A673 (cell line): ENCODE measurements around the gene ZAR1L. TPM values are rescaled to one million over a fixed set of nuclear protein-coding genes. Genes with fewer than 3 reads are reported as not detected.

Experiments
- BruUV-seq: library from RNA; stranded (reverse); fragments of 400-500 nt; replicated peaks from 2 replicates; lab custom pipeline; 2021; lab: Mats Ljungman, UMichigan
- CTCF ChIA-PET: fragments of 300-600 bp; sonication (Branson Sonifier 250); formaldehyde crosslinking; loops from one replicate; lab custom pipeline; 2022; ENCODE audit warnings: antibody characterized with exemption; lab: Charles Lee
- POLR2A ChIA-PET: fragments of 300-600 bp; sonication (Branson Sonifier 250); formaldehyde crosslinking; loops from one replicate; lab custom pipeline; 2022; ENCODE audit warnings: antibody characterized with exemption; ENCODE audit not compliant: low non-redundant PET; lab: Charles Lee
- DNase-seq: peaks from one replicate; pipeline ENCODE4 v3.0.0-alpha.2; 2015; ENCODE audit warnings: low spot score
- H3K27ac ChIP-seq: fragments of 200-600 bp; sonication (generic); 2 replicates; pipeline ENCODE4 v1.5.1; 2016; ENCODE audit warnings: mixed run types, low read depth, mild to moderate bottlenecking, mixed read lengths, antibody characterized with exemption, low read length; ENCODE audit not compliant: poor library complexity, severe bottlenecking
- H3K27me3 ChIP-seq: fragments of 200-600 bp; sonication (generic); replicated peaks from 2 replicates; pipeline ENCODE4 v1.6.1; 2017; ENCODE audit warnings: mixed run types, low read depth, mild to moderate bottlenecking, mixed read lengths, antibody characterized with exemption, low read length; ENCODE audit not compliant: insufficient read depth, poor library complexity
- H3K36me3 ChIP-seq: fragments of 200-600 bp; sonication (generic); 2 replicates; pipeline ENCODE4 v1.6.1; 2016; ENCODE audit warnings: mixed run types, mild to moderate bottlenecking, mixed read lengths, antibody characterized with exemption, low read length; ENCODE audit not compliant: insufficient read depth, poor library complexity, severe bottlenecking
- H3K4me1 ChIP-seq: fragments of 200-600 bp; sonication (generic); 2 replicates; pipeline ENCODE4 v1.6.1; 2017; ENCODE audit warnings: mixed run types, mild to moderate bottlenecking, mixed read lengths, antibody characterized with exemption, low read length; ENCODE audit not compliant: insufficient read depth, poor library complexity, severe bottlenecking
- H3K4me3 ChIP-seq: fragments of 200-600 bp; sonication (generic); 2 replicates; pipeline ENCODE4 v1.5.1; 2016; ENCODE audit warnings: low read depth, mixed run types, mild to moderate bottlenecking, mixed read lengths, low read length; ENCODE audit not compliant: poor library complexity, severe bottlenecking
- H3K9me3 ChIP-seq: fragments of 200-600 bp; sonication (generic); 2 replicates; pipeline ENCODE4 v1.6.1; 2016; ENCODE audit warnings: mixed run types, low read depth, mild to moderate bottlenecking, mixed read lengths, antibody characterized with exemption, low read length; ENCODE audit not compliant: poor library complexity, severe bottlenecking
- CTCF ChIP-seq: fragments of 300-800, 200-600 bp; sonication (generic); conservative IDR thresholded peaks from 2 replicates; pipeline ENCODE4 v1.5.1; 2017; ENCODE audit warnings: low read depth, mild to moderate bottlenecking, antibody characterized with exemption, low read length, moderate library complexity, mixed read lengths
- EZH2 ChIP-seq: fragments of 200-600 bp; sonication (generic); IDR thresholded peaks from 2 replicates; pipeline ENCODE4 v1.6.1; 2017; ENCODE audit warnings: borderline replicate concordance, low read depth, mild to moderate bottlenecking, mixed read lengths, antibody characterized with exemption, low read length; ENCODE audit not compliant: poor library complexity, severe bottlenecking
- intact Hi-C: fragments of 100-400 bp; cut with micrococcal nuclease; formaldehyde crosslinking; loops from one replicate; pipeline ENCODE4 v1.10.0; 2022; ENCODE audit not compliant: unreplicated experiment
- total RNA-seq: library from RNA; stranded (reverse); gene quantifications from 2 replicates; pipeline ENCODE4 v1.2.3, GENCODE V29; 2021

Gene ZAR1L
- total RNA-seq, 1 experiment from 2014 or later, result not detected

GRCh38 chr13:32277839-32278238, 37.3 kb downstream of the ZAR1L start:
- Histone ChIP-seq H3K27ac (no peak overlapping the region), H3K36me3 (no peaks in the 10 kb centered on the region), H3K4me3 (no peak overlapping the region), H3K27me3 (no peaks in the 10 kb centered on the region), H3K9me3 (no peaks in the 10 kb centered on the region), H3K4me1 (no peaks in the 10 kb centered on the region)
- TF ChIP-seq CTCF (no peak), EZH2 (no peak)
- ChIA-PET POLR2A (no interaction called here), CTCF (no interaction called here)
- no TSS peak for BruUV-seq
- intact Hi-C loops, result no loop called here
- DNase-seq, result no peak

GRCh38 chr13:32272021-32272683, 43.0 kb downstream of the ZAR1L start:
- H3K36me3 ChIP-seq, result no peaks in the 10 kb centered on the region
- intact Hi-C loops, result no loop called here
- no peak overlapping the region for H3K4me3 ChIP-seq
- no peak for DNase-seq
- TF ChIP-seq CTCF (no peak), EZH2 (no peak)
- no peaks in the 10 kb centered on the region for H3K4me1 ChIP-seq
- H3K9me3 ChIP-seq, result no peaks in the 10 kb centered on the region
- BruUV-seq, result no TSS peak
- no peaks in the 10 kb centered on the region for H3K27me3 ChIP-seq
- CTCF ChIA-PET, result no interaction called here
- POLR2A ChIA-PET, result no interaction called here
- no peak overlapping the region for H3K27ac ChIP-seq

GRCh38 chr13:32267836-32268439, 47.2 kb downstream of the ZAR1L start:
- ChIA-PET CTCF (no interaction called here), POLR2A (no interaction called here)
- Histone ChIP-seq H3K27ac (no peak overlapping the region), H3K9me3 (no peaks in the 10 kb centered on the region), H3K4me3 (no peak overlapping the region), H3K36me3 (no peaks in the 10 kb centered on the region), H3K4me1 (no peaks in the 10 kb centered on the region), H3K27me3 (no peaks in the 10 kb centered on the region)
- BruUV-seq, result no TSS peak
- no peak for DNase-seq
- intact Hi-C loops, result no loop called here
- TF ChIP-seq EZH2, result no peak
- TF ChIP-seq CTCF, result peak; percentile 33
